Natural killer cell treated with Interleukin-12 subunit alpha and Interleukin-12 subunit beta and Interleukin-15 and Interleukin-18, amount 100 ng/mL, for 72 hours (primary cell): ENCODE measurements around the gene GNPTG. TPM values are rescaled to one million over a fixed set of nuclear protein-coding genes. Genes with fewer than 3 reads are reported as not detected.
A peak's percentile ranks its signal among the peaks of the same experiment; 100 is the strongest.
"Not testable (repeated sequence)": the region's sequence is repeated elsewhere in the genome, so short reads cannot be mapped to it uniquely, and the experiment has no call there.

Experiments used
- ATAC-seq, 2 donors: fragments of 150-1000 bp; cut with Tn5 transposase in 1 of 2; sonication (Bioruptor Pico), chemical (Tn5 transposase) in 1 of 2; 2 replicates each; pipeline ENCODE4 v1.10.0; 2021
- DNase-seq: peaks from one replicate; pipeline ENCODE4 v3.0.0; 2022; ENCODE audit warnings: low spot score
- H3K27ac Mint-ChIP-seq, 2 donors: 1 replicate in 1 of 2; 2 replicates in 1 of 2; pipeline ENCODE4 v1.8.0; 2022; ENCODE audit warnings: mixed read lengths in 2 of 2, mild to moderate bottlenecking in 1 of 2, moderate library complexity in 1 of 2
- H3K27me3 Mint-ChIP-seq, 2 donors: 1 replicate in 1 of 2; 2 replicates in 1 of 2; pipeline ENCODE4 v1.8.0; 2022; ENCODE audit warnings: mixed read lengths in 2 of 2
- H3K36me3 Mint-ChIP-seq: one replicate; pipeline ENCODE4 v1.8.0; 2022; ENCODE audit warnings: mixed read lengths
- H3K4me1 Mint-ChIP-seq, 2 donors: 1 replicate in 1 of 2; 2 replicates in 1 of 2; pipeline ENCODE4 v1.8.0; 2022; ENCODE audit warnings: low read depth in 2 of 2, mixed read lengths in 2 of 2, mild to moderate bottlenecking in 1 of 2
- H3K4me3 Mint-ChIP-seq: one replicate; pipeline ENCODE4 v1.8.0; 2022; ENCODE audit warnings: mixed read lengths
- H3K9me3 Mint-ChIP-seq: 2 replicates; pipeline ENCODE4 v1.8.0; 2022; ENCODE audit warnings: mixed read lengths
- total RNA-seq, 2 donors: library from RNA; stranded (reverse); gene quantifications; one replicate each; pipeline ENCODE4 v1.2.3, GENCODE V29; 2022

The GNPTG gene
- total RNA-seq, 2 donors from 2014 or later = 36.1 to 38.9 TPM

DNA sequence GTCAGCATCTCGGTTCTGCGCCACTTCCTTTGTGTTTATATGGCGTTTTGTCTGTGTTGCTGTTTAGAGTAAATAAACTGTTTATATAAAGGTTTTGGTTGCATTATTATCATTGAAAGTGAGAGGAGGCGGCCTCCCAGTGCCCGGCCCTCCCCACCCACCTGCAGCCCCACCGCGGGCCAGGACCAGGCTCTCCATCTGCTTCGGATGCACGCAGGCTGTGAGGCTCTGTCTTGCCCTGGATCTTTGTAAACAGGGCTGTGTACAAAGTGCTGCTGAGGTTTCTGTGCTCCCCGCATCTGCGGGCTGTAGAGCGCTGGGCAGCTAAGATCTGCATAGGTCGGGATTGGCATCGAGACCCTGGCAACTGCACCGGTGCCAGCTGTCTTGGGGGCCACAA is 26.5 kb upstream of the GNPTG start:
- DNase-seq (no peak), ATAC-seq (no peak)
- Mint-ChIP-seq H3K4me3 (no peak overlapping the region), H3K36me3 (no peaks in the 10 kb centered on the region), H3K4me1 (peaks cover 0 to 3% of the 10 kb centered on the region in 2 donors), H3K27ac (no peak overlapping the region), H3K9me3 (no peaks in the 10 kb centered on the region), H3K27me3 (no peaks in the 10 kb centered on the region)

DNA sequence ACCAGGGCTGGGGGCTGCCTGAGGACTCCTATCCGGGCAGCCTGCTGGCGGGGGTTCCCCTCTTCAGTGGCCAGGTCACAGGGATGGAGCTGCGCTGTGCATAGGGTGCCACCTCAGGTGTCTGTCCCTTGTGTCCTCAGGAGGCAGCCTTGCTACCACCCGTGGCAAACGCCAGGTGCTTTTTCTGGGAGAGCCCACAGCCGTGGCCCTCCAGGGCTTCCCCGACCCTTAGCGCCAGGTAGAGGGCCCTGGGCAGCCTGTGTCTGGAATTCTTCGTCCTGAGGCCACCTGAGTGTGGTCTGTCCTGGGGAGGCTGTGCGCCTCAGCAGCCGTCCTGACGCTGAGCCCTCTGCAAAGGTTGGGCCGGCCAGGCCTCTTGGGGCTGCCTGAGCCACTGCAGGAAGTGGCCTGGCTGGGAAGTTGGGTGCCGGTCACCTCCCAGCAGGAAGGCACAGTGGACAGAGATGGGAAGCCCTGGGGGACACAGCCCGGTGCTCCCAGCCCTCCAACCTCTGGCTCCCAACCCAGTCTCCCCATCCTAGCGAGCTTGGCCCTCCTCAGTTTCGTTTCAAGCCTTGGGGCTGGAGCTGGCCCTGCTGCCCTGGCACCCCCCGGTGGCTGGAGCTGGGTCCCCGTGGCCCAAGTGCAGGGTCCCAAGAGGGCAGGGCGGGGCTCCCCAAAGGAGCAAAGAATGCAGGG is 25.9 kb upstream of the GNPTG start:
- peak; percentile 40 to 42 for ATAC-seq
- Mint-ChIP-seq H3K4me3 (no peak overlapping the region), H3K4me1 (peaks cover 0 to 3% of the 10 kb centered on the region in 2 donors), H3K9me3 (no peaks in the 10 kb centered on the region), H3K27ac (no peak overlapping the region), H3K27me3 (no peaks in the 10 kb centered on the region), H3K36me3 (no peaks in the 10 kb centered on the region)
- DNase-seq = no peak

DNA sequence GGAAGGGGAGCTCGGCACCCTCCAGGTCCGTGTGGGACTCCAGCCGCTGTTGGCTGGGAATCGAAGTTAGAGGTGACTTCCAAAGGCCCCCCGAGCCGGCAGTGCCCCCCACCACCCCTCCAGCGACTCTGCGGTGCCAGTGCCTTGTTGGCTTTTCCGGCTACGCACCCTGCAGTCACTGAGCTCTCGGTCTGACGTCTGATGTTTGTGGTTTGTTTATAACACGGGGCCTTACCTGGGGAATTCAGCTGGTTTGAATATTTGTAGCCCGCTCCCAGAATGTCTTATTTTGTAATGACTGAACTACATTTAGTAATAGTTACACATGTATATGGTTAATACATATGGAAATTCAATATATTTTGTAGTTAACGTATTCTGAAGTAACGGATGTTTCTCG is 25.3 kb upstream of the GNPTG start:
- DNase-seq = no peak
- no peak overlapping the region for H3K27ac Mint-ChIP-seq
- H3K27me3 Mint-ChIP-seq = no peaks in the 10 kb centered on the region
- H3K4me1 Mint-ChIP-seq = peaks cover 0 to 6% of the 10 kb centered on the region in 2 donors
- H3K4me3 Mint-ChIP-seq = no peak overlapping the region
- ATAC-seq = no peak
- H3K9me3 Mint-ChIP-seq = no peaks in the 10 kb centered on the region
- H3K36me3 Mint-ChIP-seq = no peaks in the 10 kb centered on the region

DNA sequence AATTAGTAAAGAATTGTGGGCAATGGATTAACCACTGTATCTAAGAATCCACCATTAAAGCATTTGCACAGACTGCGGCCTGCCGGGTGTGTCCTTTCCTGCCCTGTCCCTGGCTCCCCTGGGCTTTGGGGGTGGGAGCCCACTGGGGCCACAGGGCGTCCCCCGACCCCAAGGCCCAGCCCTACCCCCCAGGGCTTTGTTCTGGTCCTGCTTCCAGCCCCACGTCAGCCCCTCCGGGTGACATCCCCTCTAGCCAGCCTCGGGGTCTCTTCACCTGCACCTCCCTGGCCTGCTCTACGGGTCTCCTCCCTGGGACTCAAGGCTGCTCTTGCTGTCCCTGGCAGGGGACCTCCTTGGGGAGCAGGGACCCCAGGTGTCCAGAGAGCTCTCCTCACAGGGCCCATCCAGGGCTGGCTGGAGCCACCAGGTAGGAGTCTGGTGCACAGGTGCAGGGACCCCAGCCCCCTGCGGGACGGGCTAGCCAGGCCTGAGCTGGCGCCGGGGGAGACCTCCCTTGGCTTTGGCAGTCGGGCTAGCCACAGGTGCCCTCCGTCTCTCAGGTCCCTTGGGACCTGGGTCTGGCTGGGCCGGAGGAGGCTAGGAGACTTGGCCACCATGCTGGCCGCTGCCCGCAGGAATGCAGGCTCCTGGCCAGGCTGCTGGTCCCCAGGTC is 24.6 kb upstream of the GNPTG start:
- Mint-ChIP-seq H3K27me3 (no peaks in the 10 kb centered on the region), H3K27ac (no peak overlapping the region), H3K36me3 (no peaks in the 10 kb centered on the region), H3K4me3 (no peak overlapping the region), H3K4me1 (peaks cover 0 to 6% of the 10 kb centered on the region in 2 donors), H3K9me3 (no peaks in the 10 kb centered on the region)
- DNase-seq = no peak
- ATAC-seq = peak; percentile 2 to 7

DNA sequence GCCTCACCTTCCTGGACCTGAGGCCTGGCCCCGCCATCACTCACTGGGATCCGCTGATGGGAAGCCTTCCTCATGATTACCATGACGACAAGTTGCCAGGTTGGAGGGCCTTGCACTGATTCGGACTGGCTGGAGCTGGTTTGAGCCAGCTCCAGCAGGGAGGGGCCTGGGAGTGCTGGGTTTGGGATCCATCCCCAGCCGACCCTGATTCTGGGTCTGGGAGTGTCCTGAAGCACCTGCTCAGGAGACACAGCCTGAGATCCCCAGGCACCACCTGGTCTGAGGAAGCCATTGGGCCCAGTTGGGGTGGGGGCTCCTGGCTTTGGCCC is 24.1 kb upstream of the GNPTG start:
- Mint-ChIP-seq H3K4me1 (peaks cover 0 to 10% of the 10 kb centered on the region in 2 donors), H3K27me3 (no peaks in the 10 kb centered on the region), H3K4me3 (no peak overlapping the region), H3K36me3 (no peaks in the 10 kb centered on the region), H3K9me3 (no peaks in the 10 kb centered on the region), H3K27ac (no peak overlapping the region)
- no peak for DNase-seq
- ATAC-seq = no peak

DNA sequence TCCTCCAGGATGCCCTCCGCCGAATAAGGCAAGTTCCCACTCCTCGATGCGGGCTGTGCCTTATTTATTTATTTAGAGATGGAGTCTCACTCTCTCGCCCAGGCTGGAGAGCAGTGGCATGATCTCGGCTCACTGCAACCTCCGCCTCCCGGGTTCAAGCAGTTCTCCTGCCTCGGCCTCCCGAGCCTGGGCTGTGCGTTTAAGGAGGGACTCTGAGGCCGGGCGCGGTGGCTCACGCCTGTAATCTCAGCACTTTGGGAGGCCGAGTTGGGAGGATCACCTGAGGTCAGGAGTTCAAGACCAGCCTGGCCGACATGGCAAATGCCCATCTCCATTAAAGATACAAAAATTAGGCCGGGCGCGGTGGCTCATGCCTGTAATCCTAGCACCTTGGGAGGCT is 23.6 kb upstream of the GNPTG start:
- H3K27ac Mint-ChIP-seq, H3K9me3 Mint-ChIP-seq, H3K4me3 Mint-ChIP-seq, ATAC-seq, DNase-seq, H3K27me3 Mint-ChIP-seq, H3K36me3 Mint-ChIP-seq: not testable (repeated sequence)
- peaks cover 0 to 12% of the 10 kb centered on the region in 2 donors for H3K4me1 Mint-ChIP-seq

DNA sequence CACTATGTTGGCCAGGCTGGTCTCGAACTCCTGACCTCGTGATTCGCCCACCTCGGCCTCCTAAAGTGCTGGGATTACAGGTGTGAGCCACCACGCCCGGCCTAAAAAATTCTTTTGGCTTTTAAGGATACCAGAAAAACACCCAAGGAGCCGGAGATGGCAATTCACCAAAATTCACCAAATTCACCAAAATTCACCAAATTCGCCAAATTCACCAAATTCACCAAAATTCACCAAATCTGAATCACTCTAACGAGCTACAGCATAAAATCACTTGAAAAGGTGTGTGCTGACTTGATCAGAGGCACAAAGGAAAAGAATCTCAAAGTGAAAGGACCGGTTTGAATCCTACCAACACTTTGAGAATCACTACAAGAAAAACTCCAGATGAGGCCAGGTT is 22.8 kb upstream of the GNPTG start:
- H3K27ac Mint-ChIP-seq, H3K9me3 Mint-ChIP-seq, H3K4me3 Mint-ChIP-seq, H3K36me3 Mint-ChIP-seq, DNase-seq, ATAC-seq, H3K27me3 Mint-ChIP-seq: not testable (repeated sequence)
- H3K4me1 Mint-ChIP-seq = peaks cover 0 to 12% of the 10 kb centered on the region in 2 donors

DNA sequence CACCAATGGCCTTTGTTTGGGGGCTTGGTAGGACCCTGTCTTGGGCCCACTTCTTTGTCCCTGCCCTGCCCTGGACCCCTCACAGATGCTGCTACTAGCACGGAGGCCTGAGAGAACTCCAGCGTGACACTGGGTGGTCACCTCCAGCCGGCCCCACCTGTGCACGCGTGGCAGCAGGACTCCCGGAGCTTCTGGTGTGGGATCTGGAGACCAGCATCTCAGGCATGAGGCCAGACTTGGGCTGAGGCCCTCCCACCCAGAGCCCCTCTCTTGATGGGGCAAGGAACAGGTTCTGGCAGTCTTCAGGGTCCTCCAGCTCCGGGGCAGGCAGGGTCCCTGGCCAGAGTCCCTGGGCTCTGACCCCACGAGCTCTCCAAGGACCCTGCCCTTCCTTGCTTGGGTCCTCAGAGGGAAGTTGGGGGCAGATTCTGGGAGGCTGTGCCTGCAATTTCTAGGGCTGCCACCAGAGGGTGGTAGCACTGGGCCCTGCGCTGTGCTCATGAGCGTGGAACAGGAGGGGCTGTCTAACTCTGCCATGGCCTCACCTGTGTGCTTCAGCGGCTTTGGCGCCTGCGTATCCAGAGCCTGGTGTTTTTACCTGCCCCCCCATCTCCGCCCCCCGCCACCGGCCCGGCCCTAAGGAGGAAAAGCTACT is 21.3 kb upstream of the GNPTG start:
- H3K4me1 Mint-ChIP-seq = peaks cover 0 to 12% of the 10 kb centered on the region in 2 donors
- no peak overlapping the region for H3K27ac Mint-ChIP-seq
- no peaks in the 10 kb centered on the region for H3K9me3 Mint-ChIP-seq
- peaks cover 0 to 2% of the 10 kb centered on the region in 2 donors for H3K27me3 Mint-ChIP-seq
- no peak overlapping the region for H3K4me3 Mint-ChIP-seq
- DNase-seq = no peak
- H3K36me3 Mint-ChIP-seq = no peaks in the 10 kb centered on the region
- no peak for ATAC-seq

DNA sequence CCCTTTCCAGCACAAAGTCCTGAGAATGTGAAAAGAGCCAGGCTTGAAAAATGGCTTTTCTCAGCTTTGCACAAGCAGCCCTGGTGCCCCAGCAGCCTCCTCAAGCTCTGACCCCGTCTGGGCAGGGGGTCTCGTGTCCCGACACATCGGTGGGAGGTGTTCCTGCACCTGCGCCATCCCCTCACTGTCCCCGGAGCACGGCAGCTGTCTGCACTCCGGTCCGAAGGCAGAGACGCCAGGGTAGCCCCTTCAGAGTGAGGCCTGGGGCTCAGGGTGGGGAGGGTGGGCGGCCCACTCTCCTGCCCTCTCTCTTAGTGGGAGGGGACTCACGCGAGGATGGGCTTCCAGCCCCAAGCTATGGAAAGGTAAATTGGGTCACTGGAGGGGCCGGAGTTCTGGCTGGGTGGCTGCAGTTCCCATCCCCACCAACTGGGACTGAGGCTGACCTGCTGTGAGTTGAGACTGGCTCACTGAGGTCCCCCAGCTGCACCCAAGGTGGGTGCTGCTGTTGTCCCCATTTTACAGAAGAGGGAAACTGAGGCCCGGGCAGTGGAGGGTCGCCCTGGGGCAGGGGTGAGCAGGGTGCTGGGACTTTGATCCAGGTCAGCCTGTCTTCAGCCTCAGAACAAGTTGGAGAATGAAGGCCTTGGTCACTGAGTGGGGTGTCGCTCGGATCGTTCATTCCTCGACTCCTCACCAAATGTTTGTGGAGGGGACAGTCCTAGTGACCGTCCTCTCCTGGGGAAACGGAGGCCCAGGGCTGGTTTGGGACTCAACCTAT is 20.6 kb upstream of the GNPTG start:
- Mint-ChIP-seq H3K27me3 (peaks cover 0 to 2% of the 10 kb centered on the region in 2 donors), H3K9me3 (no peaks in the 10 kb centered on the region), H3K4me1 (peaks cover 0 to 12% of the 10 kb centered on the region in 2 donors), H3K4me3 (peak overlapping the region; percentile 45), H3K27ac (no peak overlapping the region), H3K36me3 (no peaks in the 10 kb centered on the region)
- no peak for ATAC-seq
- no peak for DNase-seq

DNA sequence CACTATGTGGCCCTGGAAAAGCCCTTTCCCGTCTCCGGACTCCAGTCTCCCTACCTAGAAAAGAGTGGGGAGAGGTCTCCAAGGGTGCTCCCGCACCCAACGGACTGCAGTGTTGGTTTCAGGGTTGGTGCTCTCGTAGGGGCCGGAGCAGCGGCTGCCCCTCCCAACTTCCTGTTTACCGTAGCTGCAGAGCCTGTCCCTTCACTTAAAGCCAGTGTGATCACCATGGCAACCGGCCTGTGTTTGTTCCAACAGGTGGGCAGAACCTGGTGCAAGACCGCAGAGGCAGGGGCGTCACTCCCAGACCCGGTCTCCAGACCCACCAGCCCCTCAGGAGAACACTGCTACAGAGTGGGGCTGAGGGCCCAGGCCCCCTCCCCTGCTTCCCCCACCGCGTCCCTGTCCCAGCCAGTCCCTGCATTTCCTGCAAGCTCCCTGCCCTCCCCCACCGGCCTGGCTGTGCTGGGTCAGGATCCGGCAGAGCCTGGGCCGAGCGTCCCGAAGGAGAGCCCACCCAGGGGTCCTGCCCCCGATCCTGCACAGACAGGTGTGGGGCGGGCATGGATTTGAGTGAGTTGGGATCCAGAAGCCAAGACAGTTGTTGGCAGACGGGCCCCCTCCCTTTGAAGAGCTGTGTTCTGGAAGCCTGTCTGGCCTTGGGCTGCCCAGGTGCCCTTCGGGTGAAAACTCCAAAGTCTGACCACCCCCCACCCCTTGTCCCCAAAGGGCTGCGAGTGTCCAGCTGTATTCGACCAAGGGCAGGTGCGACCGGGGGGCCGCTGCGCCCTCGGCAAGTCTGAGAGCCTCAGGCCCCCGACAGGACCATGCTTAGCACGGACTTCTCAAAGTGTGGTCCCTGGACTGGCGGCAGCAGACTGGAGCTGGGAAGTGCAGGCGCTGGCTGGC is 19.8 kb upstream of the GNPTG start:
- no peak overlapping the region for H3K27ac Mint-ChIP-seq
- peaks cover 0 to 8% of the 10 kb centered on the region in 2 donors for H3K4me1 Mint-ChIP-seq
- peaks cover 0 to 2% of the 10 kb centered on the region in 2 donors for H3K27me3 Mint-ChIP-seq
- peak overlapping the region; percentile 69 for H3K4me3 Mint-ChIP-seq
- peak in 1 of 2 donors; percentile 14 for ATAC-seq
- no peaks in the 10 kb centered on the region for H3K36me3 Mint-ChIP-seq
- no peak for DNase-seq
- no peaks in the 10 kb centered on the region for H3K9me3 Mint-ChIP-seq

DNA sequence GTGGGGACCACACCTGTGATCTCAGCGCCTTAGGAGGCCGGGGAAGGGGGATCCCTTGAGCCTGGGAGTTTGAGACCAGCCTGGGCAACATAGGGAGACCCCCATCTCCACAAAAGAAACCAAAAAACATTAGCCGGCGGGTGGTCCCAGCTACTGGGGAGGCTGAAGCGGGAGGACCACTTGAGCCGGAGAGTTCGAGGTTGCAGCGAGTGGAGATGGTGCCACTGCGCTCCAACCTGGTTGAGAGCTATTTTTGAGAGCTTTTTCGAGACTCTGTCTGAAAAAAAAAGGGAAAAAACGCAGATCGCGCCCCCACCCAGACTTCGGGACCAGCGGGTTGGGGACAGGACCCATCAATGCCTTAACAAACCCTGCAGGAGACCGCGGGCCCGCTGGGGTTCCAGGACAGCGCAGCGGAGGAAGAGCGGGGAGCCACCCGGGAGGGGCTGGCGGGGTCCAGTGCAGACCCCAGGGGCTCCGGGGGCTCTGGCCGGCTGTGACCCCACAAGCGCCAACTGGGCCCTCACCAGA is 19.0 kb upstream of the GNPTG start:
- no peaks in the 10 kb centered on the region for H3K36me3 Mint-ChIP-seq
- peaks cover 0 to 8% of the 10 kb centered on the region in 2 donors for H3K4me1 Mint-ChIP-seq

DNA sequence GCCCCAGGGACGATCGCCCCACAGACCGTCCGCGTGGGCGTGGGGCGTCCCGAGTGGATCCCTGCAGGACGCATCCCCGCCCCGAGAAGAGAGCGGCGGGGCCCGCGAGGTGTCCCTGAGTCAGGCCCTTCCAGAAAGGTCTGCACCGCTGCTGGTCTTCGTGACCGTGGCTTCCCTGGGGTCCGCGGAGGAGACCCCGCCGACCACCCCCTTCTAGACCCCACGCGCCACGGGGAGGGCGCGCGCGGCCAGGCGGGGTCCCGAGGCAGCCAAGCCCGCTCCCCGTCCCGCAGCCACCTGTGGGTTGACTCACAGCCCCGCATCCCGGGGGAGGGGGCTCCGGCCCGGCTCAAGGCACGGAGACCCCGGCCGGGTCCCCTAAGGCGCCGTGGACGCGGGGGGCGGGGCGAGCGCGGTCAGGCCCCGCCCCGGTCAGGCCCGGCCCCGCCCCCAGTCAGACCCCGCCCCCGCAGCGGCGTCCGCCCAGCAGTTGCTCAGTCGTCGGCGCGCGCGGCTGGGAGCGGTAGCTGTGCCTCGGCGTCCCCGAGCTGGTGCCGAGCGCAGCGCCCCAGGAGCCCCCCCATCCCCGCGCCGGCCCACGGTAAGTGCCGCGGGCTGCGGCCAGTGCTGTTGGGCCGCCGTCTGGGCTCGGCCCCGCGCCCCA is 18.4 kb upstream of the GNPTG start, which contains the start of gene BAIAP3:
BAIAP3 (plus strand) TSS at position 497 of the 664 bp plus-strand sequence. CDS start 4,905 bp downstream, outside the sequence.
- Mint-ChIP-seq H3K9me3 (no peaks in the 10 kb centered on the region), H3K27me3 (peaks cover 0 to 2% of the 10 kb centered on the region in 2 donors), H3K4me1 (peaks cover 0 to 8% of the 10 kb centered on the region in 2 donors), H3K27ac (no peak within 1 kb of the TSS), H3K4me3 (peak within 1 kb of the TSS; percentile 69), H3K36me3 (no peaks in the 10 kb centered on the region)
- DNase-seq = no peak
- ATAC-seq = peak; percentile 81 to 88

More for the DNA sequence above, 19.0 kb upstream of the GNPTG start:
- ATAC-seq (peak in 1 of 2 donors; percentile 4), DNase-seq (no peak)
- H3K4me3 Mint-ChIP-seq = peak overlapping the region; percentile 69
- no peaks in the 10 kb centered on the region for H3K9me3 Mint-ChIP-seq
- H3K27ac Mint-ChIP-seq = no peak overlapping the region
- peaks cover 0 to 2% of the 10 kb centered on the region in 2 donors for H3K27me3 Mint-ChIP-seq
